Stimulated activated naive CD4-positive, alpha-beta T cell treated with Interleukin-2 at 50 U/mL for 16 hours (primary cell): ENCODE results near the gene NPAT.
"Not testable (repeated sequence)": the region's sequence is repeated elsewhere in the genome, so short reads cannot be mapped to it uniquely, and the experiment has no call there.

Experiments used
- DNase-seq: peaks from one replicate; lab custom pipeline; 2025; lab: John Stamatoyannopoulos, UW

Gene NPAT

GRCh38 chr11:108218912-108219783, 3.3 kb downstream of the NPAT start:
- DNase-seq: no peak

- DNase-seq: no peak
These were observed 4.0 kb downstream of the NPAT start for GRCh38 chr11:108218455-108218854.

- no peak for DNase-seq
These were observed 5.5 kb downstream of the NPAT start for GRCh38 chr11:108216988-108217387.

DNA sequence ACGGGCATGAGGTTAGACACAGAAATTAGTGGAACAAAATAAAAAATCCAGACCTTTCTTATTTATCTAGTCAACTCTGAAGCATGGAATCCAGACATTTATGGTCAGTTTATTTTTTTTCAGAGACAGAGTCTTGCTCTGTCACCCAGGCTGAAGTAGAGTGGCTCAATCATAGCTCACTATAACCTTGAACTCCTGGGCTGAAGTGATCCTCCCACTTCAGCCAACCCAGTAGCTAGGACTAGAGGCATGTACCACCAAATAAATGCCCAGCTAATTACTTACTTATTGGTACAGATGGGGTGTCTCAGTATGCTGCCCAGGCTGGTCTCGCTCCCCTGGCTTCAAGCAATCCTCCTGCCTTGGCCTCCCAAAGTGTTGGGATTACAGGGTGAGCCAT, 8.7 kb downstream of the NPAT start:
- DNase-seq: no peak

DNA sequence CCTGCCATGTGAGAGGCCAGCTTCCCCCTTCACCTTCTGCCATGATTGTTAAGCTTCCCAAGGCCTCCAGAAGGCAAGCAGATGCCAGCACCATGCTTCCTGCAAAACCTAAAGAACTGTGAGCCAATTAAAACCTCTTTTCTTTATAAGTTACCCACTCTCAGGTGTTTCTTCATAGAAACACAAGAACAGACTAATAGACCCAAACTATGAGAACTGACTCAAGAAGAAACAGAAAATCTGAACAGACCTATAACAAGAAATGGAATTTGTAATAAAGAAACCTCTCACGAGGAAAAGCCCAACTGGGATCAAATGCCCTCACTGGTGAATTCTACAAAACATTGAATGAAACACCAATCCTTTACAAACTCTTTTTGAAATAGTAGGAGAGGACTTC, 12.0 kb downstream of the NPAT start:
- DNase-seq: no peak

GRCh38 chr11:108207683-108208060, 14.8 kb downstream of the NPAT start:
- no peak for DNase-seq

DNA sequence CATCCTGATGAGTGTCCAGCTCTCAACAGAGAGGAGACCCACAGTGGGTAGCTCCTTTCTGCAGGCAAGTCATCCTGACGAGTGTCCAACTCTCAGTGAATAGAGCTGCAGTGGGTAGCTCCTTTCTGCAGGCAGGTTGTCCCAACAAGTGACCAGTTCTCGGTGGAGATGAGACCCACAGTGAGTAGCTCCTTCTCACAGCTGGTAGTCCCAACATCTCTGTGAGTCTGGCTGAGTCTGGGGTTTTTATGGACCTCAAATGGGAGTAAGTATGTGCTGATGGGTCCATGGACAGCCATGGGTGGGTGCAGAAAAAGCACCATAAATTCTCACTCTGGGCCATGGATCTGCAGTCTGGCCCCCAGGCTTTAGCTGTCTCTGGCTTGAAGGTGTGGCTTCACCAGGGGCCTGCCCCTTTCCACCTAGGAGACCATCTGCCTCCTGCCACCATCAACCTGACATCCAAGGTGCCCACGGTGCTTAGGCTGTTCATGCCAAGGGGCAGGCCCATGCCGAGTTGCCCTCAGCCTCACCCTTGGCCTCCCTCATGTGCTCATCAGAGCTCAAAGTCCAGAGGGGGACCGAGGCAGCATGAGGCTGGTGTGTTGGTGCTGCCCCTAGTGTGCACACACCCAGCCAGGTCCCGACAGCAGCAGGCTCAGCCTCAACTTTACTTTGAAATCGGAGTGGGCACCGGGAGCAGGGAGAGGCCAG, 15.3 kb downstream of the NPAT start:
- DNase-seq: no peak

DNA sequence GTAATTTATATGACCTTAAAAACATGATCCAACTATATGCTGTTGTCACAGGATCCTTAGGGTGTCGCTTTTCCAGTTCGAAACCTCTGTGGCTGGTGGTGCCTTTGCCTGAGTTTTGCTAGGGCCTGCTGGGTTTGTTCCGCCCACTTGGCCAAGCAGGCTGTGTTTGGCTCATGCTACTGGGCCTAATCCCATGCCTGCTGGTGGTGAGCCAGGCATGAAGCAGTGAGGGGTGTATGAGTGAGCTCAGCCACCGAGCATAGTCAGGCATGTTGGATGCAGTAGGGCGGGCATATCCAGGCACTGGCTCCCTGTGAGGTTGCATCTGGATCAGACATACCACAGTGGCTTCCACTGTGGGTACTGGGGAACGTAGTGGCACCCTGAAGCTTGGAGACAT, 16.3 kb downstream of the NPAT start:
- DNase-seq: no peak

DNA sequence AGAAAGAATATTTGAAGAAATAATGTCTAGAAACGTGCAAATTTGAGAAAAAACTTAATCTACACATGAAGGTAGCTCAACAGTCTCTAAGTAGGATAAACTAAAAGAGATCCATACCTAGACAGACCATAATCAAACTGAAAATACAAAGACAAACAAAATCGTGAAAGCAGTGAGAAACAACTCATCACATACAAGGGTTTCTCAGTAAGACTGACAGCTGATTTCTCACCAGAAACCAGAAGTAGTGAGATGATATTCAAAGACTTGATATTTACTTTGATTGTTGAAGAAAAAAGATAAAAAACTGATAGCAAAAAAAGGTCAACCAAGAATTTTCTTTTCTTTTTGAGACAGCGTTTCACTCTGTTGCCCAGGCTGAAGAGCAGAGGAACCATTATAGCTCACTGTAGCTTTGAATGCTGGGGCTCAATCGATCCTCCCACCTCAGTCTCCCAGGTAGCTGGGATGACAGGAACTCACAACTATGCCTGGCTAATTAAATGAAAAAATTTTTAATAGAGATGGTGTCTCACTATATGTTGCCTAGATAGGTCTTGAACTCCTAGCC, 17.4 kb downstream of the NPAT start:
- DNase-seq: no peak

DNA sequence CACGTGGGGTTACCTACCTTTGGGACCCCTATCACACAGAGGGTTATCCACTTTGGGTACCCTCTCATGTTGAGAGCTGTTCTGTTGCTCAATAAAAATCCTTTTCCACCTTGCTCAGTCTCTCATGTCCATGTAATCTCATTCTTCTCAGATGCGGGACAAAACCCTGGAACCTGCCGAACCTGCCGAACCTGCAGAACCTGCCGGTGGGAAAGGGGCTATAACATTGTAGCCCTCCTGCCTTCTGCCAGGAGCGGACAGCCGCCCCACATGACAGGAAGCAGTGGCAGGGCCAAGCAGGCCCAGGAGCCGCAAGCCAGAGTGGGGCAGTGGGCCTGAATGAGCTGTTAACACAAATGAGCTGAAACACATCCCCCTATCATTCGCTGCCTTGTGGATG, 18.1 kb downstream of the NPAT start:
- no peak for DNase-seq

- no peak for DNase-seq
These were observed 19.4 kb downstream of the NPAT start for GRCh38 chr11:108203075-108203474.

DNA sequence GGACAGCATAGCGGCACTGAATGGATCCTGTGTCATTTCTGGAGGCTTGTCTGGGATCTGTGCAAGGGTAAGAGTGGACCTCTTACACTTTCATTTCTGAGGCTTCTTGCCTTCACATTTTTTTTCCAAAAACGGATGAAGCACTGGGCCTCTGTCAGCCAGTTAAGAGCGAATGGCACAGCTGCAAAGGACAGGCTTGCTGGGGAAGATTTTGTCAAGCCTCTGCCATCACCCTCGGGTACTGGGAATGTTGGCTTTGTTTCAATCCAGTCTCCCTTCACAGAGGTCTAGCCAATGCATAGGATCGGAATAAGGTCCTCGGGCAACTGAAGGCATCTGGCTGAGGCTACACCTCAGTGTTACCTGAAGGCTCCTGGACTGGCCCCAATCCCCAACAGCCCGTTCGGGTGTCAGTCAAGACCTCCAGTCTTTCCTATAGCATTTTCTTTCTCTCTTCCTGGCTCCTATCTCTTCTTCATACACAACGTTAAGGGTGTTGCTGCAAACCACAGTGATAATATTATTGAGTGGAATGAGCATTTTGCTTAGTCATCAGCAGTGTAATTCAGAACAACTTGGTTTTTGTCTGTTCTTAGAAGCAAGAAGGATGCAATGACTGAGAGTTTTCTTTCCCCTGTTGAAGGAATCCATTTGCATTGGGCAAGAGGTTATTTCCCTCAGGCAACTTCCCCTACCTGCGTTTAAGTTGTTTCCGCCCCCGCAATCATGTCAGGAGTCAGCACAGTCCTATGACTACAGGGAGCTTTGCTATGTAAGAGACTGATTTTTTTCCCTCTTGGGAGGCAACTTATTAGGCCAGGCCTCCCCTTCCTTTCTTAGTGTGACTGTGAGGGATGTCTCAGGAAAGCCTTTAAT, 22.8 kb downstream of the NPAT start:
- DNase-seq: peak; percentile 82

DNA sequence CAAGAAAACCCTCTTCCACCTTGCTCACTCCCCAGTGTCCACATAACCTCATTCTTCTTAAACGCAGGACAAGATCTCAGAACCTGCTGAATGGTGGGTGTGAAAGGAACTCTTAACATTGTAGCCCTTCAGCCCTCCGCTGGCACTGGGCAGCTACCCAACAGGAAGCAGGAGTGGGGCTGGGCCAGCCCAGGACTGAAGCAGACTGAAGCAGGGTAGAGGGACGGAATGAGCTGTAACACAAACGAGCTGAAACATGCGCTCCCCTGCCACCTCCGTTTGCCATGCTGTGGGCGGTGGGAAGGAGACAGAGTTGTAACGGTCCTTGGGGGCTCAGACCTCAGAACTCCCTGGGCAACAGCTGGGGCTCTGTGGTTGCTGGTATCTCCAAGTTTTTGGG, 23.6 kb downstream of the NPAT start:
- no peak for DNase-seq

DNA sequence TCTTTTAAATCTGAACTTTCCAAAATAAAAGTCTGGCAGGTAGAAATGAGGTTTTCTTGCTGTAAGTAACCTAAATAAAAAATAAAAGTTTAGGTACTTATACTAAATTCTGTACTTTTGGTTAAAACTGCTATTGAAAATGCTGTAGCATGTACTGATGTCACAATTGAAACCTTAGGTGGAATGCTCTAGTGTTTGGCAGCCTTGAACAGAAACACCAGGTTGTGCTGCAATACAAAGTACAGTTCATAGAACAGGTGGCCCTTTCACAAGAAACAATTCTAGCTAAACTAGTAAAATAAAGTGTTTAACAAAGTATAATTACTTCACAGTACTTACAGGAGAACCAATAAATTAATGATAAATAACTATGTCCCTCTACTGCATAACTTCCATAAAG, 25.1 kb downstream of the NPAT start:
- DNase-seq: no peak

DNA sequence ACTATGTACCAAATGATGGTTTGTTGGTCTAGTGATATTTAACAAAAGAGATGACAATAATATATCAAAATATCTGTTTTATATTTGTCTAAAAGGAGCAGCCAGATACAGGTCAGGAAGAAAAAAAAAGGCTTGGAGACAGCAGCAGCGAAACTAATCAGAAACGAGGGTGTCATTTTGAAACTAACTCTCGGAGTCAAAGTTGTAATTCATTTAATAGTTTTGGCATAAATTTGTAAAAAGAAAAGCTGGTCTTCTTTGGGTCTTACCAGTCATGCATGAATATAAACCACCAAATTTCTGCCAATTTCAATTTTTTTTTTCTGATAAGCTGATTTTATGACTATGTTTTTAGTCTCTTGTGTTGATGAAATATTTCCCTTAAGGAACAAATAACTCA, 25.5 kb downstream of the NPAT start:
- DNase-seq: no peak

DNA sequence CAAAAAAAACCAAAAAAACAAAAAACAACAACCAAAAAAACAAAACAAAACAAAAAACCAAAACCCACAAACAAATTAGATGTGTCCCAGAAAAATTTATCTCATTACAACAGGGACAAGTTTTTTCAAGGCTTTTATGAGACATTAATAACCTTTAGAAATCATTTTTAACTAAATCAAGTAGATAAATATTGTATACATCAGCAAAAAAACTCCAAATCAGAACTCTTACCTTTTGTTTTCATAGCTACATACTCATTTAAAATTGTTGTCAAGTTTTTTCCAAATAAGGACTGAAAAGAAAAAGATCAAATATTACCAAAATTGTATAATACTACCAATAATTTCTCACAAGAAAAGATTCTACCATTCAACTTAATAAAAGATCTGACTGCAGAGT, 28.7 kb downstream of the NPAT start:
- no peak for DNase-seq

GRCh38 chr11:108177570-108177969, 44.9 kb downstream of the NPAT start:
- DNase-seq: no peak

GRCh38 chr11:108170184-108170583, 52.3 kb downstream of the NPAT start:
- DNase-seq: no peak

DNA sequence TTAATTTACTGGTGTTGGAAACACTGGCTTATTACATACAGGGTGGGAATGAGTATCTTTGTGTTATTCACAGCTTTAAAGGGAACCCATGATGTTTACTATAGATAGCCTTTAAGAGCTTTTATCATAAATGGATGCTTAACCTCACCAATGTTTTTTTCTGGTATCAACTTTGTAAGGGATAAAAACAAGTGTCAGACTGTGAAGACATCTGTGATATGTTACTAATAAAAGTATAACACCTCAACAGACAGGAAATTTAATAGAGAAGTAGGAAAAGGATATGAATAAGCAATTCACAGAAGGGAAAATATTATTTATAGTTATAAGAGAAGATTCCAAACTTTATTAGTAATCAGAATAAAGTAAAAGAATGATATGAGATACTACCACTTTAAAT, 54.8 kb downstream of the NPAT start:
- no peak for DNase-seq

- not testable (repeated sequence) for DNase-seq
These were observed 59.6 kb downstream of the NPAT start for GRCh38 chr11:108162878-108163277.

DNA sequence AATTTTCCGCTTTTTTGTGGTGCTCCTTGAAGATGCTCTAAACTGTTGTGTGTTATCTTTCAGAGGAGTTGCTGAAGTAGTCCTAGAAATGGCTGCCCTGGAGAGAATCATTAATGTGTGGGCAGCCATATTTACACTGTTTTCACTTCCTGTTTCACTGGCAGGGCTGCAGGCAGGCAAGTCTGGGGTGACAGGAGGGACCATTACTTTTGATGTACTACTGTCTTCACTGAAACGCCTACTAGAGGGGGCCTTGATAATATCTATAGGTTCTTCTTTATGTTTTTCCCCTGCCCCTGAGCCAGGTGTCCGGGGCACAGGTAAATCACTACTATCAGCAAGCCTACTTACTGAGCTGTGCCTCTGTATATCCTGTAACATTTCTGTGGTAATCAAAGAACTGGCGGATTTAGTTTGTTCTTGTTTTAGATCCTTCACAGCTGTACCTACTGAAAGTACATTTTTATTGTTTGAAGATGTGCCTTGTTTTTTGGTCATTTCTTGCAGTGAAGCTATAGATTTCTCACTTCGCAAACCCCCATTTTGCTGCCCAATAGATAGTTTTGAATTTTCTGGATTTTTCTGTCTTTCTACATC, 61.4 kb downstream of the NPAT start:
- no peak for DNase-seq

DNA sequence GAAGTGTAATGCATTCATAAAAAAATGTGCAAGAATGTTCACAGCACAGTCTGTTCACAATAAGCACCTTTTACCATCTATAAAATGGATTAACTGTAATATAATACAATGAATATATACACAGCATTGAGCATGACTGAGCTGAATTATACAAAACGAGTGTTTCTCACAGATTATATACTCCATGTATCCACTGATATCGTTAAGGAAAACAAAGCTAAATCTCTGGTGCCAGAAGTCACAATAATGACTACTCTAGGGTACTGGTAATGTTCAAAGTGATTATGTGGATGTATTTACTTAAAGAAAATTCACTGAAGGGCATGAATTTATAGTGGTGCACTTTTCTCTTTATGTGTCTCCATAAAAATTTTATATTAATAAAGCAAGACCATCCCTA, 67.8 kb downstream of the NPAT start:
- no peak for DNase-seq
